HUES48 (cell line): ENCODE data around the gene ERBB2.
"Not testable (repeated sequence)": the region's sequence is repeated elsewhere in the genome, so short reads cannot be mapped to it uniquely, and the experiment has no call there.

Experiments
- H3K27ac ChIP-seq: one replicate; pipeline ENCODE4 v1.7.0; 2013; ENCODE audit warnings: low read depth, low read length, inconsistent platforms
- H3K27me3 ChIP-seq: 2 replicates; pipeline ENCODE4 v1.6.1; 2013; ENCODE audit warnings: mild to moderate bottlenecking, low read length; ENCODE audit not compliant: control insufficient read depth, insufficient read depth
- H3K36me3 ChIP-seq: 2 replicates; pipeline ENCODE4 v1.6.1; 2013; ENCODE audit warnings: low read length; ENCODE audit not compliant: control insufficient read depth, insufficient read depth
- H3K4me1 ChIP-seq: 2 replicates; pipeline ENCODE4 v1.6.1; 2013; ENCODE audit warnings: mild to moderate bottlenecking, low read length; ENCODE audit not compliant: control insufficient read depth, insufficient read depth
- H3K4me3 ChIP-seq: 2 replicates; pipeline ENCODE4 v1.5.1; 2013; ENCODE audit warnings: mild to moderate bottlenecking, low read depth, low read length
- H3K9ac ChIP-seq: 2 replicates; pipeline ENCODE4 v1.6.1; 2013; ENCODE audit warnings: mild to moderate bottlenecking, low read depth, low read length, moderate library complexity
- H3K9me3 ChIP-seq: 2 replicates; pipeline ENCODE4 v1.6.1; 2013; ENCODE audit warnings: low read length; ENCODE audit not compliant: control insufficient read depth, insufficient read depth

ERBB2 gene

GRCh38 chr17:39709319-39709997 is 9.6 kb downstream of the ERBB2 start:
- Histone ChIP-seq H3K4me1 (peaks cover 18% of the 10 kb centered on the region), H3K27me3 (no peaks in the 10 kb centered on the region), H3K27ac (no peak overlapping the region), H3K4me3 (no peak overlapping the region), H3K36me3 (peaks cover 79% of the 10 kb centered on the region), H3K9ac (no peak overlapping the region), H3K9me3 (no peaks in the 10 kb centered on the region)

- peaks cover 87% of the 10 kb centered on the region for H3K36me3 ChIP-seq
- H3K9me3 ChIP-seq = no peaks in the 10 kb centered on the region
- H3K4me1 ChIP-seq = peaks cover 10% of the 10 kb centered on the region
Measured at GRCh38 chr17:39709998-39710964, 10.4 kb downstream of the ERBB2 start.

GRCh38 chr17:39711071-39711470 is 11.2 kb downstream of the ERBB2 start:
- not testable (repeated sequence) for H3K27ac ChIP-seq, H3K4me3 ChIP-seq, H3K9ac ChIP-seq, H3K9me3 ChIP-seq, H3K4me1 ChIP-seq, H3K27me3 ChIP-seq
- H3K36me3 ChIP-seq = peaks cover 95% of the 10 kb centered on the region

More at GRCh38 chr17:39709998-39710964, 10.4 kb downstream of the ERBB2 start:
- Histone ChIP-seq H3K4me3 (no peak overlapping the region), H3K27ac (no peak overlapping the region), H3K9ac (no peak overlapping the region), H3K27me3 (no peaks in the 10 kb centered on the region)

GRCh38 chr17:39711851-39712250 is 12.0 kb downstream of the ERBB2 start:
- H3K9ac ChIP-seq = no peak overlapping the region
- peaks cover 97% of the 10 kb centered on the region for H3K36me3 ChIP-seq
- no peaks in the 10 kb centered on the region for H3K27me3 ChIP-seq
- H3K4me3 ChIP-seq = no peak overlapping the region
- no peaks in the 10 kb centered on the region for H3K4me1 ChIP-seq
- no peak overlapping the region for H3K27ac ChIP-seq
- H3K9me3 ChIP-seq = no peaks in the 10 kb centered on the region

DNA sequence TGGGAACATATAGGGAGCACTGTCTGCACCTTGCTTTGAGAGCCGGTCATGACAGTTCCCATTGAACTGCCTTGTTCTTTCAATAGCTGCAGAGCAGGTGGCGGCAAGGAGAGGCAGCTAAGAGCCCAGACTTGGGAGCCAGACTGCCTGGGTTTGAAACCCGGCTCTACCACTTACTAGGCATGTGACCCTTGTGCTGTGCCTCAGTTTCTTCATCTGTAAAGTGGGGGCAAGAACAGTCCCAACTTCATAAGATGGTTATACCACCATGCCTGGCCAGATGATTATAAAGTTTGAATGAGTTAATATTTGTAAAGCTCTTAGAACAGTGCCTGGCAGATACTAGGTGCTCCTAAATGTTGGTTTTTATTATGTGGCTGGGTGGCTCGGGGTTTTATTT is 14.4 kb downstream of the ERBB2 start:
- H3K36me3 ChIP-seq = peaks cover 97% of the 10 kb centered on the region
- no peak overlapping the region for H3K27ac ChIP-seq
- H3K27me3 ChIP-seq = no peaks in the 10 kb centered on the region
- H3K9me3 ChIP-seq = no peaks in the 10 kb centered on the region
- no peak overlapping the region for H3K9ac ChIP-seq
- H3K4me1 ChIP-seq = no peaks in the 10 kb centered on the region
- no peak overlapping the region for H3K4me3 ChIP-seq

DNA sequence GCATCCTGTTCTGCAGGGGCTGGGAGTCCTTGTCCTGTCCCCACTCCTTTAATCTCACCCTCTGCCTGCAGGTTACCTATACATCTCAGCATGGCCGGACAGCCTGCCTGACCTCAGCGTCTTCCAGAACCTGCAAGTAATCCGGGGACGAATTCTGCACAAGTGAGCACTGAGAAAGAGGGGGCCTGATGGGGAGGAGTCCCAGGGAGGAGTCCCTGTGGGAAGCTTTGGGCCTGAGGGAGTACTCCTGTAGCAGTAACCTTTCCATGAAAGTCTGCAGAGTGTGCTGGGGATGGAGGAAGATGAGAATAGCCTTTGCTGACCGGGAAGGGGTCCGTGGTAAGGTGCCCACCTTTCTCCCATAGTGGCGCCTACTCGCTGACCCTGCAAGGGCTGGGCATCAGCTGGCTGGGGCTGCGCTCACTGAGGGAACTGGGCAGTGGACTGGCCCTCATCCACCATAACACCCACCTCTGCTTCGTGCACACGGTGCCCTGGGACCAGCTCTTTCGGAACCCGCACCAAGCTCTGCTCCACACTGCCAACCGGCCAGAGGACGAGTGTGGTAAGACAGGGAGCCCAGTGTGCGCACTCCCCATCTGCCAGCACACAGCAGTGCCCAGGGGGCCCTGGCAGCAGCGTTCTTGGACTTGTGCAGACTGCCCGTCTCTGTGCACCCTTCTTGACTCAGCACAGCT is 15.7 kb downstream of the ERBB2 start:
- Histone ChIP-seq H3K36me3 (peaks cover 97% of the 10 kb centered on the region), H3K4me1 (no peaks in the 10 kb centered on the region), H3K27me3 (no peaks in the 10 kb centered on the region), H3K9ac (no peak overlapping the region), H3K27ac (no peak overlapping the region), H3K9me3 (no peaks in the 10 kb centered on the region), H3K4me3 (no peak overlapping the region)

DNA sequence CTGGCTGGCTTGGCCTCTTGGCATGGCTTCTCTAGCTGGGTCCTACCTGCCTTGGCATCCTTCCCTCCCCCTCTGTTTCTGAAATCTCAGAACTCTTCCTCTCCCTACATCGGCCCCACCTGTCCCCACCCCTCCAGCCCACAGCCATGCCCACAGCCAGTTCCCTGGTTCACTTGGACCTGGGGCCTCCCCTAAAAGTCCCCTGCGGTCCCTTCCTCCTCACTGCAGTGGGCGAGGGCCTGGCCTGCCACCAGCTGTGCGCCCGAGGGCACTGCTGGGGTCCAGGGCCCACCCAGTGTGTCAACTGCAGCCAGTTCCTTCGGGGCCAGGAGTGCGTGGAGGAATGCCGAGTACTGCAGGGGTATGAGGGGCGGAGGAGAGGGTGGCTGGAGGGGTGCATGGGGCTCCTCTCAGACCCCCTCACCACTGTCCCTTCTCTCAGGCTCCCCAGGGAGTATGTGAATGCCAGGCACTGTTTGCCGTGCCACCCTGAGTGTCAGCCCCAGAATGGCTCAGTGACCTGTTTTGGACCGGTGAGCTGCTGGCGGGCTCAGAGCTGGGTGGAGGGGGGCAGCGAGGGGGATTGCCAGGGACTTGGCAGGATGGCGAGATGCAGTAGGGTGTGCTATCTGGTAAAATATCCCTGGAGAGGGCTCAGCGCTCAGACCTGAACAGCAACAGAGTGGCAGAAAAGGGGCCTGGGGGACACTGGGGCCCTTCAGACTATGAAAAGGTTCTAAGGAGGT is 16.4 kb downstream of the ERBB2 start:
- peak overlapping the region; percentile 8 for H3K27ac ChIP-seq
- H3K36me3 ChIP-seq = peaks cover 96% of the 10 kb centered on the region
- H3K4me1 ChIP-seq = no peaks in the 10 kb centered on the region
- no peaks in the 10 kb centered on the region for H3K27me3 ChIP-seq
- H3K9me3 ChIP-seq = no peaks in the 10 kb centered on the region
- no peak overlapping the region for H3K4me3 ChIP-seq
- no peak overlapping the region for H3K9ac ChIP-seq

DNA sequence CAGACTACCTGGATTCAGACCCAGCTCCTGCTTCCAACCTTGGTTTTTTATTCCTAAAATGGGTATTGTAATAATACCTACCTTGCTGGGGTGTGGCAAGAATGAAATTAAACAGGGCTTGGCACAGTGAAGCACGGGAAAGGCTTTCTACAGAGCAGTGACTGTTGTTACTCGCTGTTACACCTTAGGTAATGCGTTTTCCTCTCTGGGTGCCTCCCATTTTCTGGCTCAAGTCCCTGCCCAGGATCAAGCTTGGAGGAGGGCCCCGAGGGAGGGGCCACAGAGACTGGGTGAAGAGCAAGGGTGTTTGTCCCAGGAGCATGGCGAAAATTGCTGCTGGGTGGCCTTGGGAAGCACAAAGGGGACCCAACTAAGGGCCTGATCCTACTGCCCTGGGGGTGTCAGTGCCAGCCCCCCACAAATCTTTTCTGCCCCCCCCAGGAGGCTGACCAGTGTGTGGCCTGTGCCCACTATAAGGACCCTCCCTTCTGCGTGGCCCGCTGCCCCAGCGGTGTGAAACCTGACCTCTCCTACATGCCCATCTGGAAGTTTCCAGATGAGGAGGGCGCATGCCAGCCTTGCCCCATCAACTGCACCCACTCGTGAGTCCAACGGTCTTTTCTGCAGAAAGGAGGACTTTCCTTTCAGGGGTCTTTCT is 17.1 kb downstream of the ERBB2 start:
- Histone ChIP-seq H3K27ac (peak overlapping the region; percentile 8), H3K4me1 (no peaks in the 10 kb centered on the region), H3K36me3 (peaks cover 95% of the 10 kb centered on the region), H3K4me3 (no peak overlapping the region), H3K27me3 (no peaks in the 10 kb centered on the region), H3K9ac (no peak overlapping the region), H3K9me3 (no peaks in the 10 kb centered on the region)

DNA sequence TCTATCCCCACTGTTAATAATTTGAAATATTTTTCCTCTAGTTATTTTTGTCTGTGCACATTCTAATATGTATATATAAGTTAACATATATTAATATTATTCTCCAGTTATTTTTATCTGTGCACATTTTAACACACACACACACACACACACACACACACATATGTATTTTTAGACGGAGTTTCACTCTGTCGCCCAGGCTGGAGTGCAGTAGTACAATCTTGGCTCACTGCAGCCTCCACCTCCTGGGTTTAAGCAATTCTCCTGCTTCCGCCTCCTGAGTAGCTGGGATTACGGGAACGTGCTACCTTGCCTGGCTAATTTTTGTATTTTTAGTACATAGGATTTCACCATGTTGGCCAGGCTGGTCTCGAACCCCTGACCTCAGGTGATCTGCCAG is 17.8 kb downstream of the ERBB2 start:
- Histone ChIP-seq H3K27ac (no peak overlapping the region), H3K36me3 (peaks cover 95% of the 10 kb centered on the region), H3K9me3 (no peaks in the 10 kb centered on the region), H3K27me3 (no peaks in the 10 kb centered on the region), H3K9ac (no peak overlapping the region), H3K4me3 (no peak overlapping the region), H3K4me1 (no peaks in the 10 kb centered on the region)
